ENCODE results near the gene TBC1D2B. TPM values are rescaled to one million over a fixed set of nuclear protein-coding genes. Genes with fewer than 3 reads are reported as not detected.
"Not testable (repeated sequence)": the region's sequence is repeated elsewhere in the genome, so short reads cannot be mapped to it uniquely, and the experiment has no call there.

Gene TBC1D2B
- total RNA-seq, 1 experiment from 2014 or later = 18.3 TPM

GRCh38 chr15:77967798-77968197, 109.7 kb downstream of the TBC1D2B start:
- Mint-ChIP-seq H3K27ac (no peak overlapping the region), H3K27me3 (ENCODE audit: low read depth) (peaks cover 3% of the 10 kb centered on the region; the same call in 1 of the 2 replicates), H3K4me1 (no peaks in the 10 kb centered on the region), H3K4me3 (no peak overlapping the region), H3K36me3 (no peaks in the 10 kb centered on the region), H3K9me3 (peaks cover 25% of the 10 kb centered on the region)
- ChIA-PET POLR2A (no interaction called here), CTCF (interaction anchor here (0.6 to 3.6 kb wide), 4 partner anchors 28 to 250 kb away, joined by 3 to 15 read pairs (median 6); no protein-coding TSS in a partner anchor)
- no peak for DNase-seq (ENCODE audit: low spot score)
- TF ChIP-seq NFYB (CRISPR knock-in tag; conservative IDR thresholded peaks at IDR 0.05; ENCODE audit: low read depth) (no peak), NFATC4 (CRISPR knock-in tag; IDR thresholded peaks at IDR 0.05) (no peak), STAT6 (CRISPR knock-in tag; conservative IDR thresholded peaks at IDR 0.05; ENCODE audit: low read depth) (no peak), MXD4 (CRISPR knock-in tag; IDR thresholded peaks at IDR 0.05; ENCODE audit: borderline replicate concordance) (no peak), ZNF317 (CRISPR knock-in tag; IDR thresholded peaks at IDR 0.05; ENCODE audit: borderline replicate concordance, low read depth) (no peak), E2F5 (CRISPR knock-in tag; IDR thresholded peaks at IDR 0.05) (no peak), SP1 (CRISPR knock-in tag; conservative IDR thresholded peaks at IDR 0.05) (no peak), TEAD1 (CRISPR knock-in tag; IDR thresholded peaks at IDR 0.05) (no peak), ZNF671 (CRISPR knock-in tag; IDR thresholded peaks at IDR 0.05) (no peak), ETV6 (CRISPR knock-in tag; IDR thresholded peaks at IDR 0.05) (no peak), EMX1 (CRISPR knock-in tag; IDR thresholded peaks at IDR 0.05) (no peak), PRRX2 (CRISPR knock-in tag; IDR thresholded peaks at IDR 0.05) (no peak), NFE2L1 (CRISPR knock-in tag; IDR thresholded peaks at IDR 0.05) (no peak), ZNF425 (CRISPR knock-in tag; conservative IDR thresholded peaks at IDR 0.05) (no peak), CREB1 (CRISPR knock-in tag; IDR thresholded peaks at IDR 0.05) (no peak), CBFB (CRISPR knock-in tag; IDR thresholded peaks at IDR 0.05; ENCODE audit: low read depth) (no peak)
- TF ChIP-seq, protein P1, sequence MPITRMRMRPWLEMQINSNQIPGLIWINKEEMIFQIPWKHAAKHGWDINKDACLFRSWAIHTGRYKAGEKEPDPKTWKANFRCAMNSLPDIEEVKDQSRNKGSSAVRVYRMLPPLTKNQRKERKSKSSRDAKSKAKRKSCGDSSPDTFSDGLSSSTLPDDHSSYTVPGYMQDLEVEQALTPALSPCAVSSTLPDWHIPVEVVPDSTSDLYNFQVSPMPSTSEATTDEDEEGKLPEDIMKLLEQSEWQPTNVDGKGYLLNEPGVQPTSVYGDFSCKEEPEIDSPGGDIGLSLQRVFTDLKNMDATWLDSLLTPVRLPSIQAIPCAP (CRISPR knock-in tag; IDR thresholded peaks at IDR 0.05) = no peak
- TF ChIP-seq, protein P2, sequence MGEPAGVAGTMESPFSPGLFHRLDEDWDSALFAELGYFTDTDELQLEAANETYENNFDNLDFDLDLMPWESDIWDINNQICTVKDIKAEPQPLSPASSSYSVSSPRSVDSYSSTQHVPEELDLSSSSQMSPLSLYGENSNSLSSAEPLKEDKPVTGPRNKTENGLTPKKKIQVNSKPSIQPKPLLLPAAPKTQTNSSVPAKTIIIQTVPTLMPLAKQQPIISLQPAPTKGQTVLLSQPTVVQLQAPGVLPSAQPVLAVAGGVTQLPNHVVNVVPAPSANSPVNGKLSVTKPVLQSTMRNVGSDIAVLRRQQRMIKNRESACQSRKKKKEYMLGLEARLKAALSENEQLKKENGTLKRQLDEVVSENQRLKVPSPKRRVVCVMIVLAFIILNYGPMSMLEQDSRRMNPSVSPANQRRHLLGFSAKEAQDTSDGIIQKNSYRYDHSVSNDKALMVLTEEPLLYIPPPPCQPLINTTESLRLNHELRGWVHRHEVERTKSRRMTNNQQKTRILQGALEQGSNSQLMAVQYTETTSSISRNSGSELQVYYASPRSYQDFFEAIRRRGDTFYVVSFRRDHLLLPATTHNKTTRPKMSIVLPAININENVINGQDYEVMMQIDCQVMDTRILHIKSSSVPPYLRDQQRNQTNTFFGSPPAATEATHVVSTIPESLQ (CRISPR knock-in tag; IDR thresholded peaks at IDR 0.05) = no peak
- no peak for ATAC-seq

GRCh38 chr15:77967235-77967615, 110.3 kb downstream of the TBC1D2B start:
- H3K27me3 Mint-ChIP-seq (ENCODE audit: low read depth); H3K36me3 Mint-ChIP-seq; H3K27ac Mint-ChIP-seq; DNase-seq (ENCODE audit: low spot score); H3K4me1 Mint-ChIP-seq; H3K4me3 Mint-ChIP-seq; POLR2A ChIA-PET: not testable (repeated sequence)
- CTCF ChIA-PET = interaction anchor here (0.6 to 3.6 kb wide), 4 partner anchors 29 to 251 kb away, joined by 3 to 15 read pairs (median 6); no protein-coding TSS in a partner anchor
- peak; percentile 22; the same call in 1 of the 2 replicates for ATAC-seq
- H3K9me3 Mint-ChIP-seq = peaks cover 25% of the 10 kb centered on the region

Measured in WTC11 (cell line).